ENCODE measurements around the gene ADAMTS15.

ADAMTS15 gene

DNA sequence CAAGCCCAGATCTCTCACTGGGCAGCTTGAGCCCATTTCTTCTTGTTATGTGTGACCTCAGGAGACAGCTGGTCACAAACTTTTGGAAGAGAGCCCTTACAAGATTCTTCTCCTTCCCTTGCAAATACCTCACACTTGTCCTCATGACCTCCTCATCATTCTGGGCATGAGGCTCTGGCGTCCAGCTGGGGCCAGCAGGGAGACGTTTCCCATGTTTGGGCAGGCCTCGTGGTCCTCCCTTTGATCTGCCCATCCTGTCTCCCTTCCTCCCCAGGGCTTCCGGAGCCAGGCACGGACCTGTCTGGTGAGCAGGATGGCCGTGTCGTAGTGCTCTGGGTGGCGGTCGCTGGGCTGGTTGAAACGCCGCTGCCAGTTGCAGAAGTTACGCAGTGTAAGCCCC lies 29.7 kb upstream of the ADAMTS15 start:
- H3K36me3 ChIP-seq (ENCODE audit: control insufficient read depth, insufficient read depth, low read length): no peaks in the 10 kb centered on the region
- H3K27ac ChIP-seq (ENCODE audit: low read depth, low read length, severe bottlenecking): no peak overlapping the region
- H3K4me3 ChIP-seq (ENCODE audit: extremely low read depth, insufficient read depth, low read length, poor library complexity, severe bottlenecking): no peak overlapping the region
- no peaks in the 10 kb centered on the region for H3K9me3 ChIP-seq (ENCODE audit: control insufficient read depth, low read length)
- H3K4me1 ChIP-seq (ENCODE audit: control insufficient read depth, insufficient read depth, low read length, poor library complexity, severe bottlenecking): peaks cover under 1% of the 10 kb centered on the region
- 83 to 84% methylated on average over 10 to 12 of the region's 12 CpGs for WGBS, 2 experiments (ENCODE audit: insufficient coverage in 2 of 2)

- no peaks in the 10 kb centered on the region for H3K9me3 ChIP-seq (ENCODE audit: control insufficient read depth, low read length)
- no peaks in the 10 kb centered on the region for H3K36me3 ChIP-seq (ENCODE audit: control insufficient read depth, insufficient read depth, low read length)
- 92 to 97% methylated on average over 13 of the region's 14 CpGs for WGBS, 2 experiments (ENCODE audit: insufficient coverage in 2 of 2)
- no peaks in the 10 kb centered on the region for H3K4me1 ChIP-seq (ENCODE audit: control insufficient read depth, insufficient read depth, low read length, poor library complexity, severe bottlenecking)
- H3K27ac ChIP-seq (ENCODE audit: low read depth, low read length, severe bottlenecking): no peak overlapping the region
- H3K4me3 ChIP-seq (ENCODE audit: extremely low read depth, insufficient read depth, low read length, poor library complexity, severe bottlenecking): no peak overlapping the region
These were observed 27.8 kb upstream of the ADAMTS15 start for GRCh38 chr11:130420478-130421198.

DNA sequence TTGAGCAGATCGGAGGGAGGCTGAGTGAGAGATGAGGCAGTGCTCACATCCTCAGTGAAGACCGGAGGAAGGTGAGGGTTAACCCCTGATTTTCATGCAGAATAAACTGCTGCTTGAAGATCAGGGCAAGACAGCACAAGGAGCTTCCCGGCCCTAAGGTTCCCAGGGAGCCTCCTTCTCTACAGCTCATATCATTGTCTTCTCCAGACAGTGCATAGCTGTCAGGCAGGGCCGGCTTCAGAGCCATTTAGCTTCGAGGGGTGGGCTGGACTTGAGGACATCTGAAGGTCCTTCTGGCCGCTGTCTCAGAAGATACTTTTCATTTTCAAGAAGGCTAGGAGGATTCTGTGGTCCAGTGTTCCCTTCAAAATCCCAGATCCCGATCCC lies 27.3 kb upstream of the ADAMTS15 start:
- 87 to 95% methylated on average over 6 to 7 of the region's 7 CpGs for WGBS, 2 experiments (ENCODE audit: insufficient coverage in 2 of 2)
- no peak overlapping the region for H3K4me3 ChIP-seq (ENCODE audit: extremely low read depth, insufficient read depth, low read length, poor library complexity, severe bottlenecking)
- no peaks in the 10 kb centered on the region for H3K9me3 ChIP-seq (ENCODE audit: control insufficient read depth, low read length)
- H3K36me3 ChIP-seq (ENCODE audit: control insufficient read depth, insufficient read depth, low read length): no peaks in the 10 kb centered on the region
- H3K27ac ChIP-seq (ENCODE audit: low read depth, low read length, severe bottlenecking): no peak overlapping the region
- no peaks in the 10 kb centered on the region for H3K4me1 ChIP-seq (ENCODE audit: control insufficient read depth, insufficient read depth, low read length, poor library complexity, severe bottlenecking)

- H3K4me3 ChIP-seq (ENCODE audit: extremely low read depth, insufficient read depth, low read length, poor library complexity, severe bottlenecking): no peak overlapping the region
- H3K4me1 ChIP-seq (ENCODE audit: control insufficient read depth, insufficient read depth, low read length, poor library complexity, severe bottlenecking): no peaks in the 10 kb centered on the region
- H3K36me3 ChIP-seq (ENCODE audit: control insufficient read depth, insufficient read depth, low read length): no peaks in the 10 kb centered on the region
- no peaks in the 10 kb centered on the region for H3K9me3 ChIP-seq (ENCODE audit: control insufficient read depth, low read length)
- no peak overlapping the region for H3K27ac ChIP-seq (ENCODE audit: low read depth, low read length, severe bottlenecking)
- 91 to 95% methylated on average over 7 of the region's 8 CpGs for WGBS, 2 experiments (ENCODE audit: insufficient coverage in 2 of 2)
These were observed 26.7 kb upstream of the ADAMTS15 start for GRCh38 chr11:130421697-130422096.

DNA sequence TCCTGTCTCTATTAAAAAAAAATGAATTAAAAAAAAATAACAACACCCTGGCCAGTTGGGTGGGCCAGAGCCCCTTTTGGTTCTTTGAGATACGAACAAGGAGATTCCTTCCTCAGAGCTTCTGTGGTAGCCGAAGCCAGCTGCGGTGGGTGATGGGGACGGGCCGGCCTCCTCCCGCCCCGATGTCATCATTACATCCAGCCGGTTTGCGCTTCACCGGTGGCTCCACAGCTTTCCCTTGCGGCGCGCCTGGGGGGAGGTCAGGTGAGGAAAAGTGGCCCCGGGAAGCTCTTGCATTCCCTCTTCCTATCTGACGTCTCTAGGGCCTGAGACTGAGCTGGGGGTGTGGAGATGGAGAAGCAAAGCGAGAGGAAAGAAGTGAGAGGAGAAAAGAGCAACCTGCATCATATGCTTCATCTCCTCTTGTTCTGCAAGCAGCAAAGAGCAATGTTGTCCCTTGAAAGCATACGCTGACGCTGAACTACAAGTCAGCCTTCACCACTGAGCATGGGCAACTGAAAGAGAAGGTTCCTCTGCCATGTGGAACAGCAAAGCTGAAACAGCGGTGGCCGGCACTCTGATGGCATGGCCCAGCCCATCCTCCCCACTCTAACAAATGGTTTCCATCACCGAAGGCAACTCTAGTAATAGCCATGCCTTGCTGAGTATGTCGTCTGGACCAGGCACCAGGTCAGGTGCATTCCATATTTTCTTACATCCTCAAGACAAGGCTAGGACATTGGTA lies 26.0 kb upstream of the ADAMTS15 start:
- WGBS, 2 experiments (ENCODE audit: insufficient coverage in 2 of 2): 91 to 97% methylated on average over 14 to 19 of the region's 22 CpGs
- H3K4me1 ChIP-seq (ENCODE audit: control insufficient read depth, insufficient read depth, low read length, poor library complexity, severe bottlenecking): no peaks in the 10 kb centered on the region
- H3K27ac ChIP-seq (ENCODE audit: low read depth, low read length, severe bottlenecking): no peak overlapping the region
- no peak overlapping the region for H3K4me3 ChIP-seq (ENCODE audit: extremely low read depth, insufficient read depth, low read length, poor library complexity, severe bottlenecking)
- H3K36me3 ChIP-seq (ENCODE audit: control insufficient read depth, insufficient read depth, low read length): no peaks in the 10 kb centered on the region
- no peaks in the 10 kb centered on the region for H3K9me3 ChIP-seq (ENCODE audit: control insufficient read depth, low read length)

- Histone ChIP-seq H3K27ac (ENCODE audit: low read depth, low read length, severe bottlenecking) (no peak overlapping the region), H3K9me3 (ENCODE audit: control insufficient read depth, low read length) (no peaks in the 10 kb centered on the region), H3K4me3 (ENCODE audit: extremely low read depth, insufficient read depth, low read length, poor library complexity, severe bottlenecking) (no peak overlapping the region), H3K4me1 (ENCODE audit: control insufficient read depth, insufficient read depth, low read length, poor library complexity, severe bottlenecking) (peaks cover 2% of the 10 kb centered on the region), H3K36me3 (ENCODE audit: control insufficient read depth, insufficient read depth, low read length) (no peaks in the 10 kb centered on the region)
- WGBS, 2 experiments (ENCODE audit: insufficient coverage in 2 of 2): 87 to 89% methylated on average over 16 of the region's 16 CpGs
These were observed 24.8 kb upstream of the ADAMTS15 start for GRCh38 chr11:130423541-130424142.

GRCh38 chr11:130424613-130425140 lies 23.8 kb upstream of the ADAMTS15 start:
- no peaks in the 10 kb centered on the region for H3K36me3 ChIP-seq (ENCODE audit: control insufficient read depth, insufficient read depth, low read length)
- H3K4me1 ChIP-seq (ENCODE audit: control insufficient read depth, insufficient read depth, low read length, poor library complexity, severe bottlenecking): peaks cover 4% of the 10 kb centered on the region
- H3K27ac ChIP-seq (ENCODE audit: low read depth, low read length, severe bottlenecking): no peak overlapping the region
- H3K9me3 ChIP-seq (ENCODE audit: control insufficient read depth, low read length): no peaks in the 10 kb centered on the region
- H3K4me3 ChIP-seq (ENCODE audit: extremely low read depth, insufficient read depth, low read length, poor library complexity, severe bottlenecking): no peak overlapping the region
- 91 to 93% methylated on average over 10 to 11 of the region's 14 CpGs for WGBS, 2 experiments (ENCODE audit: insufficient coverage in 2 of 2)

DNA sequence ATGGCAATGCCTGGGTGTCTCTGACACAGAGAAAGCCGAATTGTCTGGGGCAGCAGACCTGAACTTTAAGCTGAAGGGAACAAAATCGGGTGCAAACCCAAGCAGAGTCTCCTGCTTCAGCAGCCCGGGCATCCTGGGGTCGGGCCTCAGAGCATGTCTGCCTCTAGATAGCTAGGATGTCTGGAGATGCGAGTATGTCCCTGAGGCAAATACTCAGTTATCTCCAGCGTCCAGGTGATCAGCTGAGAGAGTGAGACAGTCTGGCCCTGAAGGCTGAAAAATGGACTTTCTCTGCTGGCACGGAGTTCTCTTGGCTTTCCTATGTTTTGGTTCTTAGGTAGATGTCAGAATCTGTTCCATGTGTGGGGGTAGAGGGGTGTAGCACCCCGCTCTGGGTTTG lies 23.3 kb upstream of the ADAMTS15 start:
- Histone ChIP-seq H3K36me3 (ENCODE audit: control insufficient read depth, insufficient read depth, low read length) (no peaks in the 10 kb centered on the region), H3K4me1 (ENCODE audit: control insufficient read depth, insufficient read depth, low read length, poor library complexity, severe bottlenecking) (peaks cover 4% of the 10 kb centered on the region), H3K4me3 (ENCODE audit: extremely low read depth, insufficient read depth, low read length, poor library complexity, severe bottlenecking) (no peak overlapping the region), H3K27ac (ENCODE audit: low read depth, low read length, severe bottlenecking) (no peak overlapping the region), H3K9me3 (ENCODE audit: control insufficient read depth, low read length) (no peaks in the 10 kb centered on the region)
- WGBS, 2 experiments (ENCODE audit: insufficient coverage in 2 of 2): 83 to 95% methylated on average over 7 to 8 of the region's 8 CpGs

DNA sequence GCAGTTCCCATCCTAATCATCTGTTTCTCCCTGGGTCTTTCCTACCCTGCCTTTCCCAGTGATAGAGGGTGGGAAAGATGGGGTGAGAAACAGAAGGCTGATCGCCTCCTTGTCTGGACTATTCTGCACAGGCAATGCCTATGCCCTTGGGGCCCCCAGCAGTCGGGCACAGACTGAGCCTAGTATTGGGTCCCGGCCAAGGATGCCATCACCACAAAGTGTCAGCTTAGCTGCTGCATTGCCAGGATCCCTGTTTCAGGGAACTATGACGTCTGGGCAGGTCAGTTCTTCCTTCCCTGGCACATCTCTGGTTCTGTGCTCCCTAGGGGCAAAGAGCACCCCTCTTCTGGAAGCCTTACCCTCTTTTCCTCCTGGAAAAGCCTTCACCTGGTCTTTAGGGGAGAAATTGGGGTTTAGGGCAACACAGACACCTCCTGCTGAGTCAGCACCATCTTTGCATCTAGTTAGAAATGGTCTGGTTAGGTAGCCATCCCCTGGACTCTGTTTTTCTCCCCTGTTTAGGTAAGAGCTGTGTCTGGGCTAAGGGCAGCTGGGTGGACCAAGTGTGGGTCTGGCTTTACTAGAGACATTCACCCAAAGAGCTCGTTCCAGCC lies 22.1 kb upstream of the ADAMTS15 start:
- peaks cover 4% of the 10 kb centered on the region for H3K4me1 ChIP-seq (ENCODE audit: control insufficient read depth, insufficient read depth, low read length, poor library complexity, severe bottlenecking)
- H3K9me3 ChIP-seq (ENCODE audit: control insufficient read depth, low read length): no peaks in the 10 kb centered on the region
- H3K36me3 ChIP-seq (ENCODE audit: control insufficient read depth, insufficient read depth, low read length): no peaks in the 10 kb centered on the region
- 78 to 81% methylated on average over 5 of the region's 5 CpGs for WGBS, 2 experiments (ENCODE audit: insufficient coverage in 2 of 2)
- H3K27ac ChIP-seq (ENCODE audit: low read depth, low read length, severe bottlenecking): no peak overlapping the region
- no peak overlapping the region for H3K4me3 ChIP-seq (ENCODE audit: extremely low read depth, insufficient read depth, low read length, poor library complexity, severe bottlenecking)

DNA sequence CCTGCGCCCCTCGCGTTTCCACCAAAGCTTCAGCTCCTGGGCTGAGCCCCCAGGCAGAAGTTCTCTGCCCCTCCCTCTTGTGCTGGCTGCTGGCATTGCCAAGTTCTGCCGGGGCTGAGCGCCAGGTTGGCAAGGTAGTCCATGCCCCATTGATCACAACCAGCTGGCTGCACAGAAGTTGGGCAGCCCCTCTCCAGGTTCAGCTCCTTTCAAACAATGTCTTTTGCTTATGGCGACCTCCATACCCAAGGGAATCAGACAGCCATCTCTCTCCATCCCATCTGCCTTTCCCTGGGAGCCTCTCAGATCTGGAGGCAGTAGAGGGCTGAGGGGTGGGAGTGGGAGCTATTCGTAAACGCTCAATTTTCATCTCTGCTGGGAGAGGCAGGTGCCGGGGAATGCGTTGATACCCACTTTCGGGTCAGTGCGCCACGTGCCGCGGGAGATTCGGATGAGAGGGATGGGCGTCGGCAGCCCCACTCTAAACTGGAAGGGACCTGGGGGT lies 21.6 kb upstream of the ADAMTS15 start:
- WGBS, 2 experiments (ENCODE audit: insufficient coverage in 2 of 2): 61 to 66% methylated on average over 17 of the region's 18 CpGs
- H3K9me3 ChIP-seq (ENCODE audit: control insufficient read depth, low read length): no peaks in the 10 kb centered on the region
- peaks cover 4% of the 10 kb centered on the region for H3K4me1 ChIP-seq (ENCODE audit: control insufficient read depth, insufficient read depth, low read length, poor library complexity, severe bottlenecking)
- H3K36me3 ChIP-seq (ENCODE audit: control insufficient read depth, insufficient read depth, low read length): no peaks in the 10 kb centered on the region
- H3K4me3 ChIP-seq (ENCODE audit: extremely low read depth, insufficient read depth, low read length, poor library complexity, severe bottlenecking): no peak overlapping the region
- no peak overlapping the region for H3K27ac ChIP-seq (ENCODE audit: low read depth, low read length, severe bottlenecking)

All from mesodermal cell (in vitro differentiated cells).